GM21786 (cell line): ENCODE measurements around the gene APMAP.

Source experiments
- ATAC-seq: cut with Tn5 transposase; IDR thresholded peaks from one replicate; pipeline ENCODE4 v1.9.1; 2021; ENCODE audit not compliant: unreplicated experiment

The APMAP gene

GRCh38 chr20:24990810-24991252 lies 1.7 kb downstream of the APMAP start:
- ATAC-seq = no peak

GRCh38 chr20:24989162-24989561 lies 3.4 kb downstream of the APMAP start:
- ATAC-seq = no peak

- ATAC-seq = no peak
Measured at GRCh38 chr20:24987873-24988835, 4.4 kb downstream of the APMAP start.

- ATAC-seq = no peak
Measured at GRCh38 chr20:24987244-24987643, 5.3 kb downstream of the APMAP start.

- ATAC-seq = no peak
Measured at GRCh38 chr20:24986436-24987015, 6.0 kb downstream of the APMAP start.

- no peak for ATAC-seq
Measured at GRCh38 chr20:24985802-24986201, 6.7 kb downstream of the APMAP start.

GRCh38 chr20:24984961-24985640 lies 7.5 kb downstream of the APMAP start:
- no peak for ATAC-seq

- no peak for ATAC-seq
Measured at GRCh38 chr20:24983896-24984295, 8.7 kb downstream of the APMAP start.

- ATAC-seq = no peak
Measured at GRCh38 chr20:24981790-24982189, 10.8 kb downstream of the APMAP start.

- ATAC-seq = no peak
Measured at GRCh38 chr20:24981282-24981681, 11.3 kb downstream of the APMAP start.

- no peak for ATAC-seq
Measured at GRCh38 chr20:24980291-24981053, 12.1 kb downstream of the APMAP start.

GRCh38 chr20:24979036-24979960 lies 13.3 kb downstream of the APMAP start:
- no peak for ATAC-seq

- no peak for ATAC-seq
Measured at GRCh38 chr20:24978513-24978912, 14.0 kb downstream of the APMAP start.

- ATAC-seq = no peak
Measured at GRCh38 chr20:24977797-24978196, 14.8 kb downstream of the APMAP start.

GRCh38 chr20:24977336-24977735 lies 15.2 kb downstream of the APMAP start:
- no peak for ATAC-seq

- ATAC-seq = no peak
Measured at GRCh38 chr20:24972341-24972740, 20.2 kb downstream of the APMAP start.

GRCh38 chr20:24971376-24972101 lies 21.0 kb downstream of the APMAP start:
- ATAC-seq = no peak

GRCh38 chr20:24970754-24971153 lies 21.8 kb downstream of the APMAP start:
- ATAC-seq = no peak

GRCh38 chr20:24970030-24970553 lies 22.5 kb downstream of the APMAP start:
- no peak for ATAC-seq
